ENCODE data around the gene BMPR1A.

Gene BMPR1A

DNA sequence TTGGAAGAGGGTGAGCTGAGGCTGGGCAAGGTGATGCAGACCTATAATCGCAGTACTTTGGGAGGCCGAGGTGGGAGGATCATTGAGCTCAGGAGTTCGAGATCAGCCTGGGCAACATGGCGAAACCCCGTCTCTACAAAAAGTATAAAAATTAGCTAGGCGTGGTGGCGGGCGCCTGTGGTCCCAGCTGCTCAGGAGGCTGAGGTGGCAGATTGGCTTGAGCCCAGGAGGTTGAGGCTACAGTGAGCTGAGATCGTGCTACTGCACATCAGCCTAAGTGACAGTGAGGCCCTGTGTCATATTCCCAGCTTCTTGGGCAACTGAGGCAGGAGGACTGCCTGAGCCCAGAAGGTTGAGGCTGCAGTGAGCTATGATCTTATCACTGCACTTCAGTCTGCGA, 13.6 kb downstream of the BMPR1A start:
- DNase-seq: no peak

DNA sequence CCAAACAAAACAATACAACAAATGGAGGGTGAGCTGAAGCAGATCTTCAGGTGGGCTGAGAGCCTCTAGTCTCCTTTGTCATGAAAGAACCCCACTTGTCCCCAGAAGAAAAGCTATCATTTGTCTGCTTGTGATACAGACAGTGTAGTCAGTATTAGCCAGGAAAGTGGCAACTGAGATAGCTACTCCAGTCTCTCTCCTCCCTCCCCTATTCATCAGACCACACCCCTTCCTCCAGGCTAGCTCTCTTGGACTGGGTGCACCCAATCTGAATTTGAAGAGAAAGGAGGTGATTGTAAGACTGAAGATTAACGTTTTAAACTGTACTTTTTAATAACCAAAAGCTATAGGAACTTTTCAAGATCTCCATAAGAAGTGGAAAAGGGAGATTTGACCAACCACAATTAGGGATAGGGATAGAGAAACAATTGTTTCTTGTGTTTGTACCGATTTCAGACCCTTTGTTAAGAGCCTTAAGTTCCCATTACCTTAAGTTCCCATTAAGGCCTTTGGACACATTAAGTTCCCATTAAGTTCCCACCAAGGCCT, 14.1 kb downstream of the BMPR1A start:
- DNase-seq: no peak

DNA sequence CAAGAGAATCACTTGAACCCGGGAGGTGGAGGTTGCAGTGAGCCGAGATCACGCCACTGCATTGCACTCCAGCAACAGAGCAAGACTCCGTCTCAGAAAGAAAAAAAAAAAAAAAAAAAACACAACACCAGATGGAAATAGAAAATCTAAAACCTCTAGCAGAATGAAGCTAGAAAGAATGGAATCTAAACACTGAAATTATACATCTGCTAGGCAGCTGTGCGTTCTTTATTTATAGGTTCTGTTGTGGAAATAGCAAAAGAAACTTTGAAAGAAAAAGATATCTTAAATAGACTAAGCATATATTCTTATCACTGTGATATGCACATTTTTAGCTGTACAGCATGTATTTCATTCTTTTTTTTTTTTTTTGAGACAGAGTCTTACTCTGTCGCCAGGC, 17.1 kb downstream of the BMPR1A start:
- no peak for DNase-seq

DNA sequence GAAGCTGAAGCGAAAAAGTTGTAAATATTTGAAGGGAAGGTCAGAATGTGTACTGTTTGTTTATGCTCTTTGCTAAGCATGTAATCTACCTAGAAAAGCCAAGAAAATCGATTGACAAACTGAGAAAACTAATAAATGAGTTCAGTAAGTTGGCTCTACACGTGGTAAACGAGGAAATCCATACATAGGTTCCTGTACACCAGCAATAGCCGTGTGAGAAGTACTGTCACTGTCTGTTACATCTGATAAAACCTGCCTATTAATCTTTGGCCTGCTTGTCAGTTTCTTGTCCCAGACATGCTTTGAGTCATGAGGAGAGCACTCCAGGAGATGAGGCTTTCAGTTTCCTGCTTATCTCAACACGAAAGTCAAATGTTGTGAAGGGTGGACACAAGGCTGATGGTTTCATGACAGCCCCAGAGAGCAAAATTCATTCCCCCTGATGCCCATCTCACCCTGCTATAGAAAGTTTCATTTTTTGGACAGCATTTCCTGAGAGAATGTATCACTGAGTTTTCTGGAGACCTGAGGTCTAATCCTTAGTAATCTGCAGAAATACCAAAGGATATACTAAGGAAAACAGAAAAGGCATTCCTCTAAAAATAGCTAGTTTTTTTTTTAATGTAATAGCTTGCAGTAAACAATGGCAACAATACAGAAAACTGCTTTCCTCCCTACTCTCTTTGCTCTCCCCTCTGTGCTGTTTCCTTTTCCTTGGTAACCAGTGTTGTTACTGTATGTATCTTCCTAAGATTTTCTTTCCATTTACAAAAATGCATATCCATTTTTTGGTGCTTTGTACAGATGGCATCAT, 18.8 kb downstream of the BMPR1A start:
- DNase-seq: no peak

DNA sequence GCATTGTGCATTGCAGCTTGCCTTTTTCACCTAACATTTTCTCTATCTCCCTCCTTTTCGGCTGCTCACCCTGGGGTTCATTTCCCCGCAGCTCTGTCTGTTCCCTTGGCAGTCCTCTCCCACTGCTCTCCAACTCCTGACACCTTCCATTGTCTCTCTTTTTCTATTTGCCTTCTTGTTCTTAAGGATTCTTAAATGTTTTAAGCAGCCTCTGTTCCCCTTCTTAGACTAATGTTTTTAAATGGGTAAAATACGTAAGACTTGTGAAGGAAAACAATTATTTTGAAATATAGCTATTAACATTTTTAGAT, 19.4 kb downstream of the BMPR1A start:
- no peak for DNase-seq

DNA sequence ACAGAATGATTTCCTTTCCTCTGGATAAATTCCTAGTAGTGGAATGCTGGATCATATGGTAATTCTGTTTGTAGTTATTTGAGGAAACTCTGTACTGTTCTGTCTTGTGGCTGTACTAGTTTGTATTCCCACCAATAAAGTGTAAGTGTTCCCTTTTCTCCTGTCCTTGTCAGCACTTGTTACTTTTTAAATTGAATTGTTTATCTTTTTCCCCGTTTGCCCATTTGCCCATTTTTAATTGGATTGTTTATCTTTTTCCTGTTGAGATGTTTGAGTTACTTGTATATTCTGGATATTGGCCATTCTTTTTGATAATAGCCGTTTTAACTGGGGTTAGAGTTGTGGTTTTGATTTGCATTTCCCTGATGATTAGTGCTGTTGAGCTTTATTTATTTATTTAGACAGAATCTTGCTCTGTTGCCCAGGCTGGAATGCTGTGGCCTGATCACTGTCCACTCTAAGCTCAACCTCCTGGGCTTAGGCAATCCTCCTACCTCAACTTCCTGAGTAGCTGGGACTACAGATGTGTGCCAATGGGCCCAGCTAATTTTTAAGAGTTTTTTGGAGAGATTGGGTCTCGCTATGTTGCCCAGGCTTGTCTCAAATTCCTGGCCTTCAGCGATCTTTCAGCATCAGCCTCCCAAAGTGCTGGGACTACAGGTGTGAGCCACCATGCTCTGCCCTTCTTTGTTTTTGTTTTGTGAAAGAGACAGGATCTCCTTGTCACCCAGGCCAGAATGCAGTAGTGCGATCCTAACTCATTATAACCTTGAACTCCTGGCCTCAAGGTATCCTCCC, 23.0 kb downstream of the BMPR1A start:
- no peak for DNase-seq

DNA sequence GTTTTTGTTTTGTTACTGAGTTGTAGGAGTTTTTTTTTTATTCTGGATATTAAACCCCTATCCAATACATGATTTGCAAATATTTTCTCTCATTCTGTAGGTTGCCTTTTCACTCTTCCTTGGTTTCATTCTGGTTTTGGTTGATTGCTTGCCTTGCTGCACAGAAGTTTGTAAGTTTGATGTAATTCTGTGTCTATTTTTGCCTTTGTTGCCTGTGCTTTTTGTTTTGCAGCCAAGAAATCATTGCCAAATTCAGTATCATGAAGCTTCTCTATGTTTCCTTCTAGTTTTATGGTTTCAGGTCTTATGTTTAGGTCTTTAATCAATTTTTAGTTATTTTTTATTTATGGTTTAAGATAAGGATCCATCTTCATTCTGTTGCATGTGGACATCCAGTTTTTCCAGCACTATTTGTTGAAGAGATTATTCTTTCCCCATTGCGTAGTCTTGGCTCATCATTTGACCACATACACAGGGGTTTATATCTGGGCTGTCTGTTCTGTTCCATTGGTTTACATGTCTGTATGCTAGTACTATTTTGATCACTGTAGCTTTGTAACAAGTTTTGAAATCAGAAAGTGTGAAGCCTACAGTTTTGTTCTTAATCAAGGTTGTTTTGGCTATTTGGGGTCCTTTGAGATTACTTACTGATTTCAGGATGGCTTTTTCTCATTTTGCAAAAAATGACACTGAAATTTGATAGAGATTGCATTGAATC, 26.4 kb downstream of the BMPR1A start:
- no peak for DNase-seq

DNA sequence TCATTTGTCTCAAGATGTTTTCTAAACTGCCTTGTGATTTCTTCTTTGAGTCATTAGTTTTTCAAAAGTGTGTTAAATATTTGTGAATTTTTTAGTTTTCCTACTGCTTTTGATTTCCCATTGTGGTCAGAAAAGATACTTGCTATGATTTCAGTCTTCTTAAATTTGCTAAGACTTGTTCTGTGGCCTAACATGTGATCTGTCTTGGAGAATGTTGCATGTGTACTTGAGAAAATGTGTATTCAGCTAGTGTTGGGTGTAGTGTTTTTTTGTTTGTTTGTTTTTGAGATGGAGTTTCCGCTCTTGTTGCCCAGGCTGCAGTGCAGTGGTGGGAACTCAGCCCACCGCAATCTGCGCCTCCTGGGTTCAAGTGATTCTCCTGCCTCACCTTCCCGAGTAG, 28.6 kb downstream of the BMPR1A start:
- DNase-seq: no peak

DNA sequence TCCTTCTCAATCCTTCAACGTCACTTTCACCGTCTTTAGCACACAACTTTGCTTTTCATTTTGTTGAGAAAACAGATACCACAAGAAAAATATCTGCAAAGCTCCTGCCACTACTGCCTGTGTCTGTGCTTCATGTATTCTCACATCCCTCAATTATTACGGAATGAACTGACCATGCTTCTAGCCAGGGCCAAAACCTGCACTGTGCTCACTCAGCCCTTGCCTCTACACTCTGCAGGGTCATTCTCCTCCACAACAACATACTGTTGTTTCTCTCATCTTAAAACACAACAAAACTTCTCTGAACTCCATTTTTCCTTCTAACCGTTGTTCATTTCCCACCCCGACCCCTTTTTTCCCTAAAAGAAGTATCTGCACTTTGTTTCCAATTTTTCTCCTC, 29.5 kb downstream of the BMPR1A start:
- no peak for DNase-seq

DNA sequence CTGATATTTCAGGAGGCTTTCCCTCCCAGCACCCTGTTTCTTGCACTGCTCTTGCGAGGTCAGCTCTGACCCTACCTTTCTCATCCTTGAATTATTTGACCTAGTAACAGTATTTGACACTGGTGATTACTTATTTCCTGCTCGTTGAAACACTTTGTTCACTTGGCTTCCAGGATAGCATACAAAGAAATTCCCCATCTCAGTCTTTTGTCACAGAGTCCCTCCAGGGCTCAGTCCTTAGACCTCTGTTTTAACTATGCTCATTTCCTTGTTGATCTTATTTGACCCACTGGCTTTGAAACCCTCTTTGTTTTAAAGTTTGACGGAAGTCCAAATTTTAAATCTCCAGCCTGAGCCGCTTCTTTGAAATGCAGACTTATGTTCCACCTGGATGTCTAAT, 29.9 kb downstream of the BMPR1A start:
- no peak for DNase-seq

DNA sequence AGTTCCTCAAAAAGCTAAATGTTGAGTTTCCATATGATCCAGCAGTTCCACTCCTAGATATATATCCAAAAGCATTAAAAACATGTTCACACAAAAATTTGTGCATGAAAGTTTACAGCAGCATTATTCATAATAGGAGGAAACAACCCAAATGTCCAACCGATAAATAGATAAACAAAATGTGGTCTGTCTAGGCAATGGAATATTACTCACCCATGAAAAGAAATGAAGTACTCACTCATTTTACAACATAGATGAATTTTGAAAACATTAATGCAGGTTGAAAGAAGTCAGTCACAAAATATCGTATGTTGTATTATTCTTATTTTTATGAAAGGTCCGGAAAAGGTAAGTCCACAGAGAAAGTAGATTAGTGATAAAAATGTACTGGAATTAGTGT, 34.0 kb downstream of the BMPR1A start:
- no peak for DNase-seq

DNA sequence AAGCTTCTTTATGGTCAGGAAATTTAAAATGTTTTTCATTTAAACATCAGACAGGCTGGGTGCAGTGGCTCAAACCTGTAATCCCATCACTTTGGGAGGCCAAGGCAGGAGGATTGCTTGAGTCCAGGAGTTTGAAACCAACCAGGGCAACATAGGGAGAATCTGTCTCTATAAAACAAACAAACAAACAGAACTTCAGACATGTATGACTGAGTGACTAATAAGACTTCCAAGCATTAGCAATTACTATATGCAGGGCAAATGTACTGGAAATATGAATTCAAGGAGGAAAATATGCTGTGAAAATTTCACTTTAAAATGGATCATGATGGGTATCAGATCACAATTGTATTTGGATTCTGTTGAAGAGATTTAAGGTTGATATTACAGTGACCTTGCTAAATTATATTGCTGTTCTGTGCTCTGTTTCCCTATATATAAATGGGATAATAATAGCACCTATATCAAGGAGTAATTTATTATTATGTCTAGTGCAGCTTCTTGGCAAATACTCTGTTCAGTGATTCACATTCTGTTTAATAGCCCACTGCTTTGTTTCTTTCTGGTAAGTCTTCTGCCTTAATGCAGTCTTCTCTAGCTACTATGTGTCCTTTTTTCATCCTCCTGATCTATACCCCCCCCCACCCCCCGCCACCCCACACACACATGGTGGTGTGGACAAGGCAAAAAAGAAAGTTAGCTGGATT, 36.2 kb downstream of the BMPR1A start:
- no peak for DNase-seq

DNA sequence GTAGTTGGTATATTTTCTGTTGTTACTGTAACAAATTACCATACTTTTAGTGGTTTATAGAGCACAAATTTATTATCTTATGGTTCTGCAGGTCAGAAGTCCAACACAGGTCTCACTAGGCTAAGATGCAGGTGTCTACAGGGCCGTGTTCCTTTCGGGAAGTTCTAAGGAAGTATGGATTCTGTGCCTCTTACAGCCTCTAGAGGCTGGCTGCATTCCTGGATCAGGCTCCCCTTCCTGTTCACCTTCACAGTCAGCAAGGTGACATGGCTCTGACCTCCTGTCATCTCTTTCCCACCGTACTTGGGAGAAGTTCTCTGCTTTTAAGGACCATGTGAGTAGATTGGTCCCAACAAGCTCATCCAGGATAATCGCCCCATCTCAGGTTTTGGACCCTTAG, 37.3 kb downstream of the BMPR1A start:
- no peak for DNase-seq

DNA sequence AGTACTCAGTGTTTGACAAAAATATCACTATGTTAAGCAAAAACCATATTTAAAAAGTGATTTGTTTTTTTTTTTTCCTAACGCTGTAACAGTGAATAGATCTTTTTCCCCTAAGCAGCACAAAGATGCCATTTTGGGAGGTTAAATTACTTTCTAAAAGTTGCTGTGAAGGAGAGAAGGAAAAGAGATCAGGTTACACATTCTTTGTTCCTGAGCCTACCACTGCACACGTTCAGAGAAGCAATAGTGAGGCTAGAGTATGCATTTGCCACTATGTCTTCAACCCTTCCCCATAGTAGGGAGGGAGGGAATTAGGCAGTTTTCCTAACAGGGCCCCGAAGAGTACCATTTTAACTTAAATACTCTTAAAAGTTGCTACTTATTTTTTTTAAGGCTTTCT, 38.9 kb downstream of the BMPR1A start:
- no peak for DNase-seq

DNA sequence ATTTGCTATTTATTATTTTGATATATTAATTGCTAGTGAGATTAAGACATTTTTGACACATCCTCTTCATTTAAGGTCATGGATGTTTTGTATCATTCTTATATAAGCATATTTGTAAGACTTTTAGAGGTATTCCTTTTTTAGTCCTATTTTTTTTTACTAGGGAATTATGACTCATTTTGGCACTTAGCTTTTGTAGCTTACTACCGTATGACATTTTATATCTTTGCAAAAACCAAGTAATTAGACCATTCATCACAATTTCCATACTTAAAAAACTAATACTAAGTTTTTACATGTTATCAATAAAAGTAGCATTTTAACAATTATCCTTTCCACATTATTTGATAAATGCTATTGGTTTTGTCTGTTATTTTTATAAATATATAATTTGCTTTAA, 41.6 kb downstream of the BMPR1A start:
- DNase-seq: no peak

DNA sequence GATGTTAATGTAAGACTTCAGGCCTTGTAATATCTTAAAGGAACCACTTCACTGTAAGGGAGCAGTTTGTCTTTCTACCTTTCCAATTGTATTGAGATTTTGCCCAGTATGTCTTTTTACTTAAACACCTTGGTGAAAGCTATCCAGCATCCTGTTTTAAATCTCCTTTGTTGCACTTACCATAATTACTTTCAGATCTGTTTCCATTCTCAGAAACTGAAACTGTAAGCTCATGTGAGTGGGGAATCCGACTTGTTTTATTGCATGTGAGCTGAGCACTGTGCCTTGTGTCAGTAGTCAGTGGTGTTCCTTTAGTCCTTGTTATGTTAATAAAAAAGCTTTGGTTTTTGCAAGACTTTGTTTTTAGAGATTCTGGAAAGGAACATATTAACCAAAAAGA, 42.2 kb downstream of the BMPR1A start:
- no peak for DNase-seq

DNA sequence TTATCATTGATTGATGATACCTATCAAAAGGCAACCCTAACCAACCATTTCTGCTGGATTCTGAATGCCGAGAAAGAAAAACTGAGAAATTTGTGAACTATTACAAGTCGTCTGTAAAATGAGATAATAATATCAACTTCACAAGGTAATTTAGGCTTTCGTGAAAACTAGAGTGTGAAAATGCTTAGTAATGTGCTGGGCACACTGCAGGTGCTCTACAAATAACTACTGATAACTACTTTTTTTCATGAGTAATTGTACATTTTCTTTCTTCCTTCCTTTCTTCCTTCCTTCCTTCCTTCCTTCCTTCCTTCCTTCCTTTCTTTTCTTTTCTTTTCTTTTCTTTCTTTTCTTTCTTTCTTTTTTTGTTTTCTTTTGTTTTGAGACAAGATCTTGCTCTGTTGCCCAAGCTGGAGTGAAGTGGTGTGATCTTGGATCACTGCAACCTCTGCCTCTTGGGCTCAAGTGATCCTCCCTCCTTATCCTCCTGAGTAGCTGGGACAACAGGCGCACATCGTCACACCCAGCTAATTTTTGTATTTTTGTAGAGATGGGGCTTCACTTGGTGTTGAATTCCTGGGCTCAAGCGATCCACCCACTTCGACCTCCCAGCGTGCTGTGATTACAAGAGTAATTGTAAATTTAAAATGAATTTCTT, 42.9 kb downstream of the BMPR1A start:
- no peak for DNase-seq

DNA sequence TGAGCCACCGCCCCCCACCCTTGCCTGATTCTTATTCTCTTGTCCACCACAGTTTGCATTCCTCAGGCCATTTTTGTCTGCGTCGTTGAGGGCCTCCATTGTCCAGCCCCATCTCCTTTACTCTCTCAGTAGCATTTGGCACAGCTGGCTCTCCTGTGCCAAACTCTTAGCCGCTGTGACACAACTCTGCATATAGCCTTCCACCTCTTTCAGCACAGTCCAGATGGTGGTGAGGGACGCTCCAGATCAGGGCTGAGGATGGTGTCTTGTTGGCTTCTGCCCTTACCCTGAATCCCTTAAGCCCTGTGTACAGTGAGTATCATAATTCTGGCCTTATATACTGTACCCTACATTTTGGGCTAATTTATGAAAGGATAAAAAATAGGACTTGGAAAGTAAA, 45.6 kb downstream of the BMPR1A start:
- DNase-seq: no peak

DNA sequence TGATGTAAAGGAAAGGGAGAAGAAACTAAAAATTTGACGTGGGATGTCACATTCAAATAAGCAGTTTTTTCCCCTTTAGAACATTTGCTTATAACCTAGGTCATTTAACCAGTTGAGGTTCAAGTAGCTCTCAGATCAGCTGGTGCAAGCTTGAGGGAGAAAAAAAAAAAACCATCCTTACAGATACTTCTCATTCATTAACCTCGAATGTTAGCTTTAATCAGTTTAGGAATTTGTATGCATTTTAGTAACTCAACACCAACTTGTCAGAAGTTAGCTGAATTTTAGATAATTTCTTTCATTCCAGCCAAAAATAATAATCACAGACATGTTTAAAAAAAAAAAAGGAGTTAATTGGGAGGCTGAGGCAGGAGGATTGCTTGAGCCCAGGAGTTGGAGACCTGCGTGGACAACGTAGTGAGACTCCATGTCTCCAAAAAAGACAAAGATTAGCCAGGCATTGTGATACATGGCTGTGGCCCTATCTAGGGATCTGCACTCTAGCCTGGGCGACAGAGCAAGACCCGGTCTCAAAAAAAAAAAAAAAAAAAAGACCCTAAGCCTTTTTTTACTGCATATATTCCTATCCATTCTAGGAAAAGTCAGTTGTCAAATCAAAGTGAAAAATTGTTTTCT, 46.2 kb downstream of the BMPR1A start:
- DNase-seq: no peak

DNA sequence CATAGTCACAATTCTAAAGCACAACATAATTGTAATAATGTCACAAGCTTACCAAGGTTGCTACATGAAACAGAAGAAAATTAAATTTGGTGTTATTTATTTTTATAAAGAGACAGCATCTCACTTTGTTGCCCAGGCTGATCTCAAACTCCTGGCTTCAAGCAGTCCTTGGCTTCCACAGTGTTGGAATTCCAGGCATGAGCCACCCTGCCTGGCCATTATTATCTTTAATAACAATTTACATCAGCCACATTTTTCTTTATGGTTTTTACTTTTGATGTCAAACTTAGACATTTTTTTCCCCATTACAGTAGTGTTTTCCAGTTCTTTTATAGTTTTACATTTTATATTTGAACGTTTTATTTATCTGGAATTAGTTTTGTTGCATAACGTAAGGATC, 46.7 kb downstream of the BMPR1A start:
- DNase-seq: no peak

DNA sequence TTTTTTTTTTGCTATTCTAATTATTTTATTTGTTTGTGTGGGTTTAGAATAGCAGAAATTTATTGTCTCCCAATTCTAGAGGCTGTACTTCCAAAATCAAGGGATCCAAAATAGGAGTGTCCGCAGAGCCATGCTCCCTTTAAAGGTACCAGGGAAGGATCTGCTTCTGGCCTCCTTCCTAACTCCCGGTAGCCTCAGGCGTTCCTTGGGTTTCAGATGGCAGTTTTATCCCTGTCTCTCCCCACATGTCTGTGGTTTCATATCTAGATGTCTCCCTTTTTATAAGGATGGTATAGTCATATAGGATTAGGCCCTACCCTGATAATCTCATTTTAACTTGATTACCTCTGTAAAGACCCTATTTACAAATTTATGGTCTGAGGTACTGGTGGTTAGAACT, 48.4 kb downstream of the BMPR1A start:
- DNase-seq: no peak

DNA sequence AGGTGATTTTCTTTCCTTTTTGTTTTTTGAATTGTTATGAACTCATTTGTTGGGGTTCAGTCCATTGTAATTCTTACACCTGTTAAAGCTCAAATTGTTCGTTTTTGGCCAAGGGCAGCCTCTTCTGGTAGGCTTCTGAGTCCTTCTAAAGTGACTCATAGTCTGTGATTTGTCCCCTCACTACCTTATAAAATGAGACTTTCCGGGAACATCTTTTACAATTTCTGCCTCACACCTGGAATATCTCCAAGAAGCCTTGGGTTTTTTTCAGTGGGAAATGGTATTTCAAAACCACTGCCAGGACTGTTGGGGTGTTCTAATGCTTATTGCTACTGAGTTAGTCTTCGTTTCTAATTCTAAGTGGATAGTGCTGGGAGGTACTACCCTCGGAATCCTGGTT, 56.7 kb downstream of the BMPR1A start:
- no peak for DNase-seq
